Hindlimb muscle (tissue), 1 donor: ENCODE results near the gene RNF213. TPM values are rescaled to one million over a fixed set of nuclear protein-coding genes. Genes with fewer than 3 reads are reported as not detected.
"Not testable (repeated sequence)": the region's sequence is repeated elsewhere in the genome, so short reads cannot be mapped to it uniquely, and the experiment has no call there.

Source experiments
- DNase-seq: peaks from one replicate; pipeline ENCODE4 v3.0.0-alpha.2; 2013
- polyA plus RNA-seq: library from polyadenylated mRNA; unstranded; fragments of 120-200 nt; gene quantifications from one replicate; pipeline ENCODE4 v1.2.1, GENCODE V29; 2013; ENCODE audit not compliant: insufficient read length

Gene RNF213
- polyA plus RNA-seq, 1 donor = 40.0 TPM

GRCh38 chr17:80224683-80225082 lies 36.0 kb upstream of the RNF213 start:
- no peak for DNase-seq

DNA sequence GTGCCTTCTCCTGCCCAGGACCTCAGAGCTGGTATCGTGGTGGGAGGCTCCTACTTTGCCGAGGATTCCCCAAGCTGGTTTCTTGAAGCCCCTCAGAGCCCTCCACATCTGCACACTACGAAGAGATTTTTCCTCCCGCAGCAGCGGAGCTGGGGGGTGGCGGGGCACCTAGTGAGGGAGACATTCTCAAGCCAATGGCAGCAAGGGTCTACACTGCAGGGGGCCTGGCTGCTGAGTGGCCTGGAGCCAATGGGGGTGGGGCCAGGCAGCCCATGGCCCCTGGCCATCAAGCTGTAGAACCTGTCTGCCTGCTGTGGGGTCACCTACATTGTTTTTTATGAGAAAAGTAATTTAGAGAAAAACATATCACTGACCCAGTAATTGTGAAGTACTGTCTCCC lies 35.4 kb upstream of the RNF213 start:
- DNase-seq = no peak

GRCh38 chr17:80227156-80227555 lies 33.5 kb upstream of the RNF213 start:
- DNase-seq = no peak

GRCh38 chr17:80227666-80228065 lies 33.0 kb upstream of the RNF213 start:
- no peak for DNase-seq

GRCh38 chr17:80228477-80228876 lies 32.2 kb upstream of the RNF213 start:
- DNase-seq = no peak

DNA sequence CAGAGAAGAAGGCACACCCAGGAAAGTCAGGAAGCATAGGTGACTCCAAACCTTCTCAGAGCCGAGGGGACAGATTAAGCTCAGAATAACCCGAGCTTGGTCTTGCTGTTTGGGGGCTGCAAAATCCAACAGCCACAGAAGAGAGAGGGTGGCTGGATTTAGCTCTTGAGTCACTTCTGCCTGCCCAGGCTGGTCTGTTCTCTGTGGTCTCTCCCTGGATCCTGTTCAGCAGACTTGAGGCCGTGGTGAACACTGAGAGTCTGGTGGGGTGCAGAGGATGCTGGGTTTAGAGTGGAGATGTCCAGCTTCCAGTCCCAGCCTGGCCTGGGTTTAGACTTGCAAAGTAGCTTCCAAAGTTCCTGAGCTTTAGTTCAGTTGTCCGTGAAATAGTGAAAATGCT lies 31.6 kb upstream of the RNF213 start:
- no peak for DNase-seq

- no peak for DNase-seq
Observed at GRCh38 chr17:80232438-80232837, 28.2 kb upstream of the RNF213 start.

DNA sequence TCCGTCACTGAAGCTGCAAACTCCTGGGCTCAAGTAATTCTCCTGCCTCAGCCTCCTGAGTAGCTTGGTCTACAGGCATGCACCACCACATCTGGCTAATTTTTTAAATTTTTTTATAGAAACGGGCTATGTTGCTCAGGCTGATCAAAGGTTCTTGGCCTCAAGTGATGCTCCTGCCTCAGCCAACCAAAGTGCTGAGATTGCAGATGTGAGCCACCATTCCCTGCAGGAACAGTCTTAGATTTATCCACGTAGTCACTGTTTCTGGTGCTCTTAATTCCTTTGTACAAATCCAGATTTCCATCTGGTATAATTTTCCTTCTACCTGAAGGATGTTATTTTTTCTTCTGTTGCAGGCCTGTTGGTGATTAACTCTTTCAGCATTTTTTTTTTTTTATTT lies 27.4 kb upstream of the RNF213 start:
- DNase-seq = no peak

- no peak for DNase-seq
Observed at GRCh38 chr17:80236911-80237310, 23.7 kb upstream of the RNF213 start.

- no peak for DNase-seq
Observed at GRCh38 chr17:80237386-80237785, 23.3 kb upstream of the RNF213 start.

DNA sequence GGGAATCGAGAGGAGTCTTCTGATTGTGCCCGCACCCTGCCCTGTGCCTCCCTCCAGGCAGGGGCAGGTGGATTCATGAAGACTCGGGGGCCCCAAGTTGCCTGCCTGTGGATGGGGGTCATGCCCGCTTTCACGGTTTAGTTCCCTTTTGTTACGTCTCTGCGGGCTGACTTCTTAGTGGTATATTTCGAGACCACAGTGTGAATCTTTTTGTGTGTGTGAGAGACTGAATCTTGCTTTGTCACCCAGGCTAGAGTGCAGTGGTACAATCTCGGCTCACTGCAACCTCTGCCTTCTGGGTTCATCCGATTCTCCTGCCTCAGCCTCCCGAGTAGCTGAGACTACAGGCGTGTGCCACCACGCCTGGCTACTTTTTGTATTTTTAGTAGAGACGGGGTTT lies 18.1 kb upstream of the RNF213 start:
- DNase-seq = no peak

GRCh38 chr17:80243526-80244433 lies 16.9 kb upstream of the RNF213 start:
- DNase-seq = no peak

DNA sequence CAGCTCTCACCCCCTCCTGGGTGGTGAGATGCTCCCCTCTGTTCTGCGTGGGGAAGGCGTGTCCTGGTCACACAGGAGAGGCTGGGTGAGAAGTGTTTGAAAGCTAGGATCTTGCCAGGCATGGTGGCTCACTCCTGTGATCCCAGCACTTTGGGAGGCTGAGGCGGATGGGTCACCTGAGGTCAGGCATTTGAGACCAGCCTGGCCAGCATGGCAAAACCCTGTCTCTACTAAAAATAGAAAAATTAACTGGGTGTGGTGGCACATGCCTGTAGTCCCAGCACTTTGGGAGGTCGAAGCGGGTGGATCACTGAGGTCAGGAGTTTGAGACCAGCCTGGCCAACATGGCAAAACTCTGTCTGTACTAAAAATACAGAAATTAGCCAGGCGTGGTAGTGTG lies 16.2 kb upstream of the RNF213 start:
- DNase-seq = not testable (repeated sequence)

DNA sequence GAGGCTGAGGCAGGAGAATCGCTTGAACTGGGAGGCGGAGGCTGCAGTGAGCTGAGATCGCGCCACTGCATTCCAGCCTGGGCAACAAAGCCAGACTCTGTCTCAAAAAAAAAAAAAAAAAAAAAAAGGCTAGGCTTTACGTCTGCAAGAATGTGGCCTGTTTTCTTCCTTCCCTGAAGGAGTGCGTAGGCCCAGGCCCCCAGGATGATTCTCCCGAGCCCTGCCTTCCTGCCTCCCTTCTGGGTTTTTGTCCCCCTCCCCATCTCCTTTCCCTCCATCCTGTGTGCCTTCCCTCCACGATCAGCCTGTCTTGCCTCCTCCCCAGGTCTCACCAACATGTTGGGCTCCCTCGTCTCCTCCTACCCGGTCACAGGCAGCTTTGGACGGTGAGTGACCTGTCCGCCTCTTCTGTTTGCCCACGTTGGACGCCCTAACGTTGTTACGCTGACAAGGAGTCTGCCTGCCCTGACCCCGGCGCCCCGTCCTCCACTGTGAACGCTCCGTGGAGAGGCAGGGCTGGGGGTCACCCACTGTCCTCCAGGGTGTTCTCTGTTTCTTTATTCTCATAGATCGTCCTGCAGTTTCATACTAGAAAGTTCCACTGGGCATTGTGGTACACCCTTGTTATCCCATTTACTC lies 15.7 kb upstream of the RNF213 start:
- no peak for DNase-seq

DNA sequence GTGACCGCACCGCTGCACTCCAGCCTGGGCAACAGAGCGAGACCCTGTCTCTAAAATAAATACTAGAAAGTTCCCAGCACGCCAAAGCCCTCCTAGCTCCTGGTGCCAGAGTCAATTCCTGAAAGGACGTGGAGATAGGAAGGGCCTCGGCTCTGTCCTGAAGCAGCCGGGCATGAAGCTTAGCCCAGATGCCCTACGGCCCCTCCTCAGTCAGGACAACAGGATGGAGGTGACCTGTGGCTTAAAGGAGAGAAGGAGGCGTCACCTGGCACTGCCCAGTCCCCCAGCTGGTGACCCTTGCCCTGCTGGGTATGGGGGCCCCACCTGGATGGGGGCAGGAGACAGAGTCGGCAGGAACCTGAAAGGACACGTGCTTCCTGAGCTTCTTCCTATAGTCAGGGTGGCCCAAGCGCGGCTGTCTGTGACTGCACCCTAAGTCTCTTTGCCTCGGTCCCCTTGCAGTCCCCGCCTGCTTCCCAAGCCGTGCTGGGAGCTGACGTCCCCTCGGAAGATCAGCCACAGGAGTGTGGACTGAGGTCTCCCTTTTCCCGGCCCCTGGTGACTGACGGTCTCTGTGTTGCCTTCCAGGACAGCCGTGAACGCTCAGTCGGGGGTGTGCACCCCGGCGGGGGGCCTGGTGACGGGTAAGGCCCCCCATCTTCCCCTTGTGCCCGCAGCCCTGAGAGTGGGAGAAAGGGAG lies 14.9 kb upstream of the RNF213 start:
- no peak for DNase-seq

- DNase-seq = no peak
Observed at GRCh38 chr17:80246266-80246681, 14.4 kb upstream of the RNF213 start.

DNA sequence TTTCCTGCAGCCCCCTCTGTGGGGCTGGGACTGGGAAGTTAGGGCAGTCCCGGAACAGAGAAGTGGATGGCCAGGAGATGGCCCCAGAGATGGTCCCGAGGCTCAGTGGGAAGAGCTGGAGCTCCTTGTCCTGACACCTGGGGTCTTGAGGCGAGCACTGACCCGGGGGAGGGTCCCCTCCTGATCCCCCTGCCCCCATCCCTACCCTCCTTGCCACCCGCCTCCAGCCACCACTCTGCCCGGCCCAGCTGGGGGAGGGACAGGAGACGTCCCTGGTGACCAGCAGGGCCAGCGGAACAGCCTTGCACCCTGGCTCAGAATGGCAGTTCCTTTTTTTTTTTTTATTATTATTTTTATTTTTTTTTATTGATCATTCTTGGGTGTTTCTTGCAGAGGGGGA lies 13.9 kb upstream of the RNF213 start:
- no peak for DNase-seq

GRCh38 chr17:80247561-80247960 lies 13.1 kb upstream of the RNF213 start:
- no peak for DNase-seq

DNA sequence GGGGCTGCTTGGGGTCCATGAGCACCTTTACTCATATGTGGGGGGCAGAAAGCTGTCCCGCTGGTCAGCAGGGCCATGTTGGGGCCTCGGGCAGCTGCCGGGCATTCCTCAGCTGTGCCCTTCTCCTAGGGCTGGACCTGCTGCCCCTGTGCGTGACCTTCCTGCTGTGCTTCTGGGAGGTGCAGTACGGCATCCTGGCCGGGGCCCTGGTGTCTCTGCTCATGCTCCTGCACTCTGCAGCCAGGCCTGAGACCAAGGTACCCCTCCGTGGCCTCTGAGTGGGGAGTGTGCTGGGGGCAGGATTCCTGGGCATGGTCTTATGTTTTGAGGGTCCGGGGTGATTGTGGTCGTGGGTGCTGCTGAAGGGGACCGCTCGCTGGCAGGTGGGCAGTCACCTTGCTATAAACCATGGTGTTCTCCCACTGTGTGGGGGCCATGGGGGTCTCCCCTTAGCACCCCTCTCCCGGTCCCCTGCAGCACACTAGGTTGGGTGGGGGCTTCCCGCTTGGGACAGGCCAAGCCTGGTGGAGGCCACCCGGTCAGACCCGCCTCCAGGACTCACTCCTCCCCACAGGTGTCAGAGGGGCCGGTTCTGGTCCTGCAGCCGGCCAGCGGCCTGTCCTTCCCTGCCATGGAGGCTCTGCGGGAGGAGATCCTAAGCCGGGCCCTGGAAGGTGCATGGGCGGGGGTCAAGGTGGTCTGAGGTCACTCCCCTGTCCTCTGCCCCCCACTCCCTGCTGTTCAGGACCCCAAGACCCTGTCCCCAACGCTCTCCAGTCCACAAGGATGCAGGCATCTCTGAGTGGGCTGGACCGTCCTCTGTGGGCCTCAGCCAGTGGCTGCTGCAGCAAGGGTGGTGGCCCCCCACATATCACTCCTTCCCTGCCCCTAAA lies 12.4 kb upstream of the RNF213 start:
- no peak for DNase-seq

GRCh38 chr17:80248894-80249710 lies 11.6 kb upstream of the RNF213 start:
- no peak for DNase-seq

DNA sequence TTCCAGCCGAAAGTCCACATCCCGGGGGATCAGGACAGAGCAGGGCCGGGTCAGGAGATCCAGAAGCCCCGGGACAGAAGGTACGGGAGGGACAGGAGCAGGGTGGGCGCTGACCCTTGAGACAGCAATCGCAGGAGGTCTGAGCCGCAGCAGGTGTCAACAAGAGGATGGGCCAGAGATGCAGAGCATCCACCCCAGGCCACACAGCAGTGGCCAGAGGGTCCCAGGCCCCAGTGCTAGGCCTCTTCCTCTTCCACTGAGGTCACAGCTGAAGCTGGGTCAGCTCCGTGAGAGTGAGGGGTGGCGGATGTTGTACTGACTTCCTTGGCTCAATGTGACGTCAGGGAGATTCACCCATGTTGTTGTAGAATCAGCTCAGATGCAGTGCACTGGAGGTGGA lies 8.7 kb upstream of the RNF213 start:
- DNase-seq = no peak

DNA sequence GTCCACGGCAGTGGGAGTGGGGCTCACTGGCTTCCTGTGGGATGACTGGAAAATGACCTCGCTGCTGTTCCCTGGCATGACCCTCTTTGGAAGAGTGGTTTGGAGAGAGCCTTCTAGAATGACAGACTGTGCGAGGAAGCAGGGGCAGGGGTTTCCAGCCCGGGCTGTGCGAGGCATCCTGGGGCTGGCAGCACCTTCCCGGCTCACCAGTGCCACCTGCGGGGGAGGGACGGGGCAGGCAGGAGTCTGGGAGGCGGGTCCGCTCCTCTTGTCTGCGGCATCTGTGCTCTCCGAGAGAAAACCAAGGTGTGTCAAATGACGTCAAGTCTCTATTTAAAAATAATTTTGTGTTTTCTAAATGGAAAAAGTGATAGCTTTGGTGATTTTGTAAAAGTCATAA lies 7.8 kb upstream of the RNF213 start:
- no peak for DNase-seq
